Measurements from ENCODE around the gene ANGPTL8. TPM values are rescaled to one million over a fixed set of nuclear protein-coding genes. Genes with fewer than 3 reads are reported as not detected.

Gene ANGPTL8
- total RNA-seq, 1 donor = not detected

GRCh38 chr19:11203194-11204075 lies 36.0 kb upstream of the ANGPTL8 start:
- DNase-seq (ENCODE audit: low read depth) = peak; percentile 91
- no peak overlapping the region for H3K4me3 ChIP-seq (ENCODE audit: low read depth, low read length)
- TF ChIP-seq, protein P1, sequence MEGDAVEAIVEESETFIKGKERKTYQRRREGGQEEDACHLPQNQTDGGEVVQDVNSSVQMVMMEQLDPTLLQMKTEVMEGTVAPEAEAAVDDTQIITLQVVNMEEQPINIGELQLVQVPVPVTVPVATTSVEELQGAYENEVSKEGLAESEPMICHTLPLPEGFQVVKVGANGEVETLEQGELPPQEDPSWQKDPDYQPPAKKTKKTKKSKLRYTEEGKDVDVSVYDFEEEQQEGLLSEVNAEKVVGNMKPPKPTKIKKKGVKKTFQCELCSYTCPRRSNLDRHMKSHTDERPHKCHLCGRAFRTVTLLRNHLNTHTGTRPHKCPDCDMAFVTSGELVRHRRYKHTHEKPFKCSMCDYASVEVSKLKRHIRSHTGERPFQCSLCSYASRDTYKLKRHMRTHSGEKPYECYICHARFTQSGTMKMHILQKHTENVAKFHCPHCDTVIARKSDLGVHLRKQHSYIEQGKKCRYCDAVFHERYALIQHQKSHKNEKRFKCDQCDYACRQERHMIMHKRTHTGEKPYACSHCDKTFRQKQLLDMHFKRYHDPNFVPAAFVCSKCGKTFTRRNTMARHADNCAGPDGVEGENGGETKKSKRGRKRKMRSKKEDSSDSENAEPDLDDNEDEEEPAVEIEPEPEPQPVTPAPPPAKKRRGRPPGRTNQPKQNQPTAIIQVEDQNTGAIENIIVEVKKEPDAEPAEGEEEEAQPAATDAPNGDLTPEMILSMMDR (IDR thresholded peaks at IDR 0.05; ENCODE audit: insufficient read depth, low read length) = peak; percentile 93

- no peak for DNase-seq (ENCODE audit: low read depth)
- TF ChIP-seq, protein P1 (IDR thresholded peaks at IDR 0.05; ENCODE audit: insufficient read depth, low read length) = no peak
- no peak overlapping the region for H3K4me3 ChIP-seq (ENCODE audit: low read depth, low read length)
Observed at GRCh38 chr19:11204076-11204602, 35.3 kb upstream of the ANGPTL8 start.

DNA sequence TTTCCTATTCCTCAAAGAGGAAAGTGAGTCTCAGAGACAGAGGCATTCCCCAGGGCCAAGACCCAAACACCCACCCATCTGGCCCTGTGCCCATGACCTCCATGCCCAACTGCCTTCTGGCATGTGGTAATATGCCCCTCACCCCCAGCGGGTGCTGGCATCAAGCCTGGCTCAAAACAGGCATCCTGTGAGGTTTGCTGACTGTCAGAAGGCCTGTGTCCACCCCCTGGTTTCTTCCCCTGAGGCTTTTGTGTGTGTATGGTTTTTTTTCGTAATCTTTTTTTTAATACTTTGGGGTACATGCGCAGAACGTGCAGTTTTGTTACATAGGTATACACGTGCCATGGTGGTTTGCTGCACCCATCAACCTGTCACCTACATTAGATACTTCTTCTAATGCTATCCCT lies 34.5 kb upstream of the ANGPTL8 start:
- no peak for DNase-seq (ENCODE audit: low read depth)
- no peak overlapping the region for H3K4me3 ChIP-seq (ENCODE audit: low read depth, low read length)
- TF ChIP-seq, protein P1 (IDR thresholded peaks at IDR 0.05; ENCODE audit: insufficient read depth, low read length) = no peak

DNA sequence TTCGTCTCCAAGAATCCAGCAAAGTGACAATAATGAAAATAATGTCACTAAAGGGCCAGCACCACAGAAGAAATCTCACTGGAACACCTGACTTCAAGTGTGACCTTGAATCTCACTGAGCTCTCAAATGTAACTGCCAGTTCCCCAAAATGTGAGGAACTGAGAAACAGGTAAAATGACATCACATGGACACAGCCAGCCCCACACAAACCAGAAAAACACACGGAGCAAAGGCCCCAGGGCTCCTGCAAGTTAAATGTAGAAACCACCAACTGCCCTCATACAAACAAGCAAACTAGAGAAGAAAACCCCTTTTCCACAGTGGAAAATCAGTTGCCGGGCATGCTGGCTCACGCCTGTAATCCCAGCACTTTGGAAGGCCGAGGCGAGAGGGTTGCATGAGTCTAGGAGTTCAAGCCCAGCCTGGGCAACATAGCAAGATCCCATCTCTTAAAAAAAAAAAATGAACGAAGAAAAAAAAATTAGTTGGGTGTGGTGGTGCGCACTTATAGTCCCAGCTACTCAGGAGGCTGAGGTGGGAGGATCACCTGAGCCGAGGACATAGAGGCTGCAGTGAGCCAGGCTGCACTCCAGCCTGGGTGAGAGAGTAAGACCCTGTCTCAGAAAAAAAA lies 33.4 kb upstream of the ANGPTL8 start:
- H3K4me3 ChIP-seq (ENCODE audit: low read depth, low read length) = no peak overlapping the region
- DNase-seq (ENCODE audit: low read depth) = no peak
- TF ChIP-seq, protein P1 (IDR thresholded peaks at IDR 0.05; ENCODE audit: insufficient read depth, low read length) = no peak

GRCh38 chr19:11208561-11209471 lies 30.6 kb upstream of the ANGPTL8 start:
- H3K4me3 ChIP-seq (ENCODE audit: low read depth, low read length) = no peak overlapping the region
- TF ChIP-seq, protein P1 (IDR thresholded peaks at IDR 0.05; ENCODE audit: insufficient read depth, low read length) = no peak
- no peak for DNase-seq (ENCODE audit: low read depth)
